ENCODE data around the gene MAP3K20. TPM values are rescaled to one million over a fixed set of nuclear protein-coding genes. Genes with fewer than 3 reads are reported as not detected.

The MAP3K20 gene
- total and polyA plus RNA-seq, 2 experiments from 2014 or later = 7.6 to 9.6 TPM

DNA sequence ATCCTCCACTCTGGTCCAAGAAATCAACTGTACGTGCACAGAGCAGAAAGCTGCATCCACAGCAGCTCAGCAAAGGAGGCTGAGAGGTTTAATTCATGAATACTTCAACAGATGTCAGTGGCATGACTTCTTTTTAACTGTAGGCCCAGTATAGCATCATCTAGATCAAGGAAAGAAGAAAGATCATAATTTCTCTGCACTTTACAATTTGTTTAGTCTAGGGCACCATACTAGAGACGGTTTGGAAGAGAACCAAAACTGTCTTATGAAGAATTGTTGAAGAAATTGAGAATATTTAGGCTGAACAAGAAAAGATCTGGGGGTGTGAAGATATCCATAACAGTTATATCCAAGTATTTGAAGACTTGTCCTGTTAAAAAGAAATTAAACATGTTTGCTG, 30.5 kb upstream of the MAP3K20 start:
- H3K4me3 Mint-ChIP-seq = no peak overlapping the region
- Histone ChIP-seq H2AFZ (no peak overlapping the region; the same call in 1 of the 2 replicates), H3K4me3 (no peak overlapping the region), H3K79me2 (replicated peaks; ENCODE audit: insufficient read depth) (no peaks in the 10 kb centered on the region), H3K27me3 (ENCODE audit: insufficient read depth) (no peaks in the 10 kb centered on the region), H3K27ac (ENCODE audit: low read depth) (no peak overlapping the region), H3K4me2 (no peak overlapping the region), H3K36me3 (ENCODE audit: insufficient read depth) (no peaks in the 10 kb centered on the region), H3F3A (replicated peaks; ENCODE audit: low read depth) (no peaks in the 10 kb centered on the region), H3K4me1 (ENCODE audit: insufficient read depth) (no peaks in the 10 kb centered on the region; the same call in 1 of the 2 replicates), H4K20me1 (replicated peaks; ENCODE audit: insufficient read depth) (no peaks in the 10 kb centered on the region), H3K9me2 (ENCODE audit: insufficient read depth) (no peaks in the 10 kb centered on the region)
- no peak overlapping the region for H3K27ac Mint-ChIP-seq
- no peaks in the 10 kb centered on the region for H3K9me3 Mint-ChIP-seq
- H3K36me3 Mint-ChIP-seq (ENCODE audit: low read depth) = no peaks in the 10 kb centered on the region
- H3K4me1 Mint-ChIP-seq = peaks cover 3% of the 10 kb centered on the region; the same call in 1 of the 3 replicates
- no peak for DNase-seq (ENCODE audit: low spot score)
- no peak for ATAC-seq
- TF ChIP-seq ZNF331 (CRISPR knock-in tag; IDR thresholded peaks at IDR 0.05; ENCODE audit: low read depth) (no peak), EZH2phosphoT487 (IDR thresholded peaks at IDR 0.05; ENCODE audit: unreplicated experiment) (no peak), CREB1 (CRISPR knock-in tag; IDR thresholded peaks at IDR 0.05; ENCODE audit: low read depth) (no peak), NANOG (IDR thresholded peaks at IDR 0.05; ENCODE audit: borderline replicate concordance) (no peak), POLR2AphosphoS5 (IDR thresholded peaks at IDR 0.05; ENCODE audit: low read depth) (no peak), ZNF114 (CRISPR knock-in tag; IDR thresholded peaks at IDR 0.05) (no peak), JUNB (IDR thresholded peaks at IDR 0.05; ENCODE audit: unreplicated experiment) (no peak)
- TF ChIP-seq, protein P1, sequence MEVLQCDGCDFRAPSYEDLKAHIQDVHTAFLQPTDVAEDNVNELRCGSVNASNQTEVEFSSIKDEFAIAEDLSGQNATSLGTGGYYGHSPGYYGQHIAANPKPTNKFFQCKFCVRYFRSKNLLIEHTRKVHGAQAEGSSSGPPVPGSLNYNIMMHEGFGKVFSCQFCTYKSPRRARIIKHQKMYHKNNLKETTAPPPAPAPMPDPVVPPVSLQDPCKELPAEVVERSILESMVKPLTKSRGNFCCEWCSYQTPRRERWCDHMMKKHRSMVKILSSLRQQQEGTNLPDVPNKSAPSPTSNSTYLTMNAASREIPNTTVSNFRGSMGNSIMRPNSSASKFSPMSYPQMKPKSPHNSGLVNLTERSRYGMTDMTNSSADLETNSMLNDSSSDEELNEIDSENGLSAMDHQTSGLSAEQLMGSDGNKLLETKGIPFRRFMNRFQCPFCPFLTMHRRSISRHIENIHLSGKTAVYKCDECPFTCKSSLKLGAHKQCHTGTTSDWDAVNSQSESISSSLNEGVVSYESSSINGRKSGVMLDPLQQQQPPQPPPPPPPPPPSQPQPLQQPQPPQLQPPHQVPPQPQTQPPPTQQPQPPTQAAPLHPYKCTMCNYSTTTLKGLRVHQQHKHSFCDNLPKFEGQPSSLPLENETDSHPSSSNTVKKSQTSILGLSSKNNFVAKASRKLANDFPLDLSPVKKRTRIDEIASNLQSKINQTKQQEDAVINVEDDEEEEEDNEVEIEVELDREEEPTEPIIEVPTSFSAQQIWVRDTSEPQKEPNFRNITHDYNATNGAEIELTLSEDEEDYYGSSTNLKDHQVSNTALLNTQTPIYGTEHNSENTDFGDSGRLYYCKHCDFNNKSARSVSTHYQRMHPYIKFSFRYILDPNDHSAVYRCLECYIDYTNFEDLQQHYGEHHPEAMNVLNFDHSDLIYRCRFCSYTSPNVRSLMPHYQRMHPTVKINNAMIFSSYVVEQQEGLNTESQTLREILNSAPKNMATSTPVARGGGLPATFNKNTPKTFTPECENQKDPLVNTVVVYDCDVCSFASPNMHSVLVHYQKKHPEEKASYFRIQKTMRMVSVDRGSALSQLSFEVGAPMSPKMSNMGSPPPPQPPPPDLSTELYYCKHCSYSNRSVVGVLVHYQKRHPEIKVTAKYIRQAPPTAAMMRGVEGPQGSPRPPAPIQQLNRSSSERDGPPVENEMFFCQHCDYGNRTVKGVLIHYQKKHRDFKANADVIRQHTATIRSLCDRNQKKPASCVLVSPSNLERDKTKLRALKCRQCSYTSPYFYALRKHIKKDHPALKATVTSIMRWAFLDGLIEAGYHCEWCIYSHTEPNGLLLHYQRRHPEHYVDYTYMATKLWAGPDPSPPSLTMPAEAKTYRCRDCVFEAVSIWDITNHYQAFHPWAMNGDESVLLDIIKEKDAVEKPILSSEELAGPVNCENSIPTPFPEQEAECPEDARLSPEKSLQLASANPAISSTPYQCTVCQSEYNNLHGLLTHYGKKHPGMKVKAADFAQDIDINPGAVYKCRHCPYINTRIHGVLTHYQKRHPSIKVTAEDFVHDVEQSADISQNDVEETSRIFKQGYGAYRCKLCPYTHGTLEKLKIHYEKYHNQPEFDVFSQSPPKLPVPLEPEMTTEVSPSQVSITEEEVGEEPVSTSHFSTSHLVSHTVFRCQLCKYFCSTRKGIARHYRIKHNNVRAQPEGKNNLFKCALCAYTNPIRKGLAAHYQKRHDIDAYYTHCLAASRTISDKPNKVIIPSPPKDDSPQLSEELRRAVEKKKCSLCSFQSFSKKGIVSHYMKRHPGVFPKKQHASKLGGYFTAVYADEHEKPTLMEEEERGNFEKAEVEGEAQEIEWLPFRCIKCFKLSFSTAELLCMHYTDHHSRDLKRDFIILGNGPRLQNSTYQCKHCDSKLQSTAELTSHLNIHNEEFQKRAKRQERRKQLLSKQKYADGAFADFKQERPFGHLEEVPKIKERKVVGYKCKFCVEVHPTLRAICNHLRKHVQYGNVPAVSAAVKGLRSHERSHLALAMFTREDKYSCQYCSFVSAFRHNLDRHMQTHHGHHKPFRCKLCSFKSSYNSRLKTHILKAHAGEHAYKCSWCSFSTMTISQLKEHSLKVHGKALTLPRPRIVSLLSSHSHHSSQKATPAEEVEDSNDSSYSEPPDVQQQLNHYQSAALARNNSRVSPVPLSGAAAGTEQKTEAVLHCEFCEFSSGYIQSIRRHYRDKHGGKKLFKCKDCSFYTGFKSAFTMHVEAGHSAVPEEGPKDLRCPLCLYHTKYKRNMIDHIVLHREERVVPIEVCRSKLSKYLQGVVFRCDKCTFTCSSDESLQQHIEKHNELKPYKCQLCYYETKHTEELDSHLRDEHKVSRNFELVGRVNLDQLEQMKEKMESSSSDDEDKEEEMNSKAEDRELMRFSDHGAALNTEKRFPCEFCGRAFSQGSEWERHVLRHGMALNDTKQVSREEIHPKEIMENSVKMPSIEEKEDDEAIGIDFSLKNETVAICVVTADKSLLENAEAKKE (CRISPR knock-in tag; IDR thresholded peaks at IDR 0.05) = no peak
- TF ChIP-seq, protein P2, sequence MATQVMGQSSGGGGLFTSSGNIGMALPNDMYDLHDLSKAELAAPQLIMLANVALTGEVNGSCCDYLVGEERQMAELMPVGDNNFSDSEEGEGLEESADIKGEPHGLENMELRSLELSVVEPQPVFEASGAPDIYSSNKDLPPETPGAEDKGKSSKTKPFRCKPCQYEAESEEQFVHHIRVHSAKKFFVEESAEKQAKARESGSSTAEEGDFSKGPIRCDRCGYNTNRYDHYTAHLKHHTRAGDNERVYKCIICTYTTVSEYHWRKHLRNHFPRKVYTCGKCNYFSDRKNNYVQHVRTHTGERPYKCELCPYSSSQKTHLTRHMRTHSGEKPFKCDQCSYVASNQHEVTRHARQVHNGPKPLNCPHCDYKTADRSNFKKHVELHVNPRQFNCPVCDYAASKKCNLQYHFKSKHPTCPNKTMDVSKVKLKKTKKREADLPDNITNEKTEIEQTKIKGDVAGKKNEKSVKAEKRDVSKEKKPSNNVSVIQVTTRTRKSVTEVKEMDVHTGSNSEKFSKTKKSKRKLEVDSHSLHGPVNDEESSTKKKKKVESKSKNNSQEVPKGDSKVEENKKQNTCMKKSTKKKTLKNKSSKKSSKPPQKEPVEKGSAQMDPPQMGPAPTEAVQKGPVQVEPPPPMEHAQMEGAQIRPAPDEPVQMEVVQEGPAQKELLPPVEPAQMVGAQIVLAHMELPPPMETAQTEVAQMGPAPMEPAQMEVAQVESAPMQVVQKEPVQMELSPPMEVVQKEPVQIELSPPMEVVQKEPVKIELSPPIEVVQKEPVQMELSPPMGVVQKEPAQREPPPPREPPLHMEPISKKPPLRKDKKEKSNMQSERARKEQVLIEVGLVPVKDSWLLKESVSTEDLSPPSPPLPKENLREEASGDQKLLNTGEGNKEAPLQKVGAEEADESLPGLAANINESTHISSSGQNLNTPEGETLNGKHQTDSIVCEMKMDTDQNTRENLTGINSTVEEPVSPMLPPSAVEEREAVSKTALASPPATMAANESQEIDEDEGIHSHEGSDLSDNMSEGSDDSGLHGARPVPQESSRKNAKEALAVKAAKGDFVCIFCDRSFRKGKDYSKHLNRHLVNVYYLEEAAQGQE (IDR thresholded peaks at IDR 0.05; ENCODE audit: unreplicated experiment) = no peak
- peaks cover 2% of the 10 kb centered on the region for H3K27me3 Mint-ChIP-seq (ENCODE audit: insufficient read depth, low read depth, poor library complexity)
